ENCODE data around the gene POU2AF1.

POU2AF1 gene

DNA sequence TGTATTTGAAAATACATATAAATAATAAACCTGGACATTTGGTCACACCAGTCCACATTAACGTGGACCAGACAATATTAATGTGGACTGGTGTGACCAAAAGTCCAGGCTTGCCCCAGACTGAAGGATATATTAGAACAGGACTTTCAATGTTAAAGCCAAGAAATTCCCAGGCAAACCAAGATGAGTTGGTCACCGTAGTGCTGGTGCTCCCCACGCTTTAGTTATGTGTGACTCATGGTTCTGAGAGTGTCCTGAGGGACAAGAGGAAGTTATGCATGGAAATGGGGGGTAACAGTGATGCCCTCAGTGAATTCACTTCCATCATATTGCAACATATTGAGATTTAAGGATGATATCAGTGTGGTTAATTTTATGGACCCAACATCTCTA, 31.4 kb downstream of the POU2AF1 start:
- no peak for DNase-seq (ENCODE audit: low read depth in 2 of 2, low spot score in 1 of 2)

DNA sequence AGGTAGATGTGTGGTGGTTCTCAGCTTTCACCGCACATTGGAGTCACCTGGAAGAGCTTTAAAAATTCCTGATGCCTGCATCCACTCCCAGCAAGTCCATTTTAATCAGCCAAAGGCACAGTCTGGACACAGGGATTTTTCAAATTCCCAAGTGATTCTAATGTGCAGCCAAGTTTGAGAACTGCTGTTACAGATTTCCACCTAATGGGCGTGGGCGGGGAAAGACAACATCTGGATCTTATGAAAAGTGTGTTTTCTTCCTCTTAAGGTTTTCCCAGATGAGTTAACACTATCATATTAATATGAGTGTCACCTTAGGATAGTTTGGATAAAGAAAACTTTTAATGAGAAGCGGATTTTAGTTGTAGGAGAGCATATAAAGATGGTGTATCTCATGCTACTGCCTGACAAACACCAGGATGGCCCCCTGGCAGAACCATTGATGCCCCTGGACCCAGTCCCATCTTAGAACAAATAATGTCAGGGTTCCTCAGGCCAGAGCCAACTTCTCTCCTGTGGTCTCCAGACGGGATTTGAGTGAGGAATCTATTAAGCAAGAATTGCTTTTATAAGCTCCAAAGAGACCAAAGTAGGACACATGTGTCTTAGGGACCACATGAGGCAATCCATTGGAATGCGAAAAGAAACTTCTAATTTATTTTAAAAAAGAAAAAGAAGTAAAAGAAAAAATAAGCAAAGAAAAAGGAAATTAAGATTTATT, 31.9 kb downstream of the POU2AF1 start:
- no peak for DNase-seq (ENCODE audit: low read depth in 2 of 2, low spot score in 1 of 2)

DNA sequence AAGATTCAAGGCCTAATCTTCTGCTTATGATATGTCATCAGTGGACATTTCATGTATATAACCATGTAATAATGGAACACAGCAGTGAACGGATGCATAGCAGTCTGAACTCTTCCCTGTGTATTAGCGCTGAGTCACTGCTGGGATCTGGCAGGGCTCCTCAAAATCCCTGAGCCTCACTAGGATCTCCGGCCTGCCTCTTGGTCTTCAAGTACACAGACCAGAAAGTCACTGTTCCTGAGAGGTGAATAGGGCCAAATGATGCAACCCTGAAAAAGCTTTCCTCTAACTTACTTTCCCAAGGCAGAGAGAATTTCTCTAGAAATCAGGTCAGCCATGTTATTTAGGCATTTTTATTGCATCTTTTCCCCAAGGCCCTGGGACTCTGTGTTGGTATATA, 35.0 kb downstream of the POU2AF1 start:
- no peak for DNase-seq (ENCODE audit: low read depth in 2 of 2, low spot score in 1 of 2)

DNA sequence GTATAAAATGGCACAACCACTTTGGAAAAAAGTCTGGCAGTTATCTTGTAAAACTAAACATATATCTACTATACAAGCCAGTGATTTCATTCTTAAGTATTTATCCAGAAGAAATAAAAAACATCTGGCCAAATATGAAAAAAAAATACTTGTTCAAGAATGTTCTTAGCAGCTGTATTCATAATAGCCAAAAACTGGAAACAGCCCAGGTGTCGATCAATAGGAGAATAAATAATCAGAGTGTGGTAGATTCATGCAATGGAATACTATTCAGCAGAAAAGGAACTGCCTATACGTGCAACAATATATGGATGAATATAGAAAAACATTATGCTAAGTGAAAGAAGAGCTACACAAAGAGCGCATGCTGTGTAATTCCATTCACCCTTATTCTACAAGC, 36.7 kb downstream of the POU2AF1 start:
- no peak for DNase-seq (ENCODE audit: low read depth in 2 of 2, low spot score in 1 of 2)

DNA sequence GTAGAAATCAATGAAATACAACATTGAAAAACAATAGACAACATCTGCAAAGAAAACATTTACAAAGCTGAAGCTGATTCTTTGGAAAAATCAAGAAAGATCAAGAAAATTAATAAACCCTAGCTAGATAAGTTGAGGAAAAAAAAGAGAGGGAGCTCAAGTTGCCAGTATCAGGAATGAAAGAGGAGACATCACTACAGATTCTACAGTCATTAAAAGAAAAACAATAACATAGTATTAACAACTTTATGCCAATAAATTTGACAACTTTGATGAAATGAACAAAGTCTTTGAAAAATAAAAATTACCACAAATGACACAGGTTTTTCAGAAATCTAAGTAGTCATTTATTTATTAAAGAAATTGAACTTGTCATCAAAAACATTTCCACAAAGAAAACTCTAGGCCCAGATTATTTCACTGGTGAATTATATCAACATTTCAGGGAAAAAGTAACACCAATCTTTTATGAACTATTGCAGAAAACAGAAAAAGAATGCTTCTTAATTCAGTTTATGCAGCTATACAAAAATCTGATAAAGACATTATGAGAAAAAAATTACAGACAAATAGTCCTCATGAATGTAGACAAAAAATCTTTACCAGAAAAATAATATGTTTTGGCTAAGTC, 39.2 kb downstream of the POU2AF1 start:
- DNase-seq (ENCODE audit: low read depth in 2 of 2, low spot score in 1 of 2), result no peak

DNA sequence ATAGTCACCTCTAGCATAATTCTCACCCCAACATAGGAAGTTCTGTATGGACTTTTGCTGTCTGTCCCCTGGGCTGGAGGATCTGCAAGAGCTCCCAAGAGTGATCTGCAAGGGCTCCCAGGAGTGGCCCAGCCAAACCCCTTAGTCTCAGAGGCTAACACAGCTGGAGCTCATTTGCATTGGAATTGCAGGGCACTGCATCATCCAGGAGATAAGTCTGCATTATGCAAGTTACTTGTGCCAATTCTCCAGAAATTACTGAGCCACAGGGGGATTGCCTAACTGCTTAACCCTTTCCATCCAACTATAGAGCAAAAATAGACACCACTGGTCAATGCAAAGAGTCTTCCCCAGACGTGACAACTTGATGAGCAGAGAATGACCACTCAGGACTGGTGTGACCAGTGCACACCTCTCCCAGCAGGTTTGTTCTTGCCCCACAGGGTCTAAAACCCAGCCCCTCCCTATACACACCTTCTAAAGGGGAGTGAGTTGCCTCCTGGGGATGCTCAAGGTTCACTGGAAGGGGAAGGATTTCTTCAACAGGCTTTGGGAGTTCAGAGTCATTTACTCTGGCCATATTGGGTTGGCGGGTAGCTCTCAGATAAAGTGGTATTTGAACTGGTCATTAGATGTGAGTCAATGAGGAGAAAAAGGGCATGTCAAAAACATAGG, 42.4 kb downstream of the POU2AF1 start:
- no peak for DNase-seq (ENCODE audit: low read depth in 2 of 2, low spot score in 1 of 2)

DNA sequence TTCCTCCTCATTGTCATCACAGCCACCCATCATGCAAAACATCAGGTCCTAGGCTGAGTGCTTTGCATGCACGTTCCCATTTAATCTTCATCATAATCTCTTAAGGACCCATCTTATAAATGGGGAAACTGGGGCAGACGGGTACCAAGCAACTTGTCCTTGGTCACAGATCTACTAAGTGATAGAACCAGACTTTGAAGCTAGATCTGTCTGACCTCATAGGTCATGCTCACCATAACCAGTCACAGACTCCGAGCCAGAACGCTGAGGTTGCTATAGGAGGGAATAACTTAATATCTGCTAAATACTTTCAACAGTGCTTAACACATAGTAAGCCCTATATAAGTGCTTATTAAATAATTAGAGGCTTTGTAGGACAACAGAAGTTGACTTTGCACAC, 43.0 kb downstream of the POU2AF1 start:
- no peak for DNase-seq (ENCODE audit: low read depth in 2 of 2, low spot score in 1 of 2)

DNA sequence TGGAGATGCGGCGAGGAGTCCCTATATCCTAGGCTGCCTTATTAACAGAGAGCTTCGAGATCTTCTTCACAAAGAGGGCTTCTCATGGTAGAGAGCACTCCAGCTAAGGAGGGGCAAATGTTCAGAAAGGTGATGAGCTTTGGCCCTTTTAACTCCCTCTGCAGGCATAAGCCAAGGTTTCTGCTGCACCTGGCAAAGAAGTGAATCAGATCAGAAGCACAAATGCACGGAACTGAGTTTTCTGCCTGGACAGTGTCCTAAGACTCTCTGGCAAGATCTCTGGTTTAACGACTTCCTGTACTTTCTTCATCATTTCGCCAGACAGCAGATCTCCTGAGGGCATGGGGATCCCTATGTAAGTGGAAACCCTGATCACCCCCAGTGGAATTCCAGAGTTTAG, 43.5 kb downstream of the POU2AF1 start:
- DNase-seq (ENCODE audit: low read depth in 2 of 2, low spot score in 1 of 2), result no peak

DNA sequence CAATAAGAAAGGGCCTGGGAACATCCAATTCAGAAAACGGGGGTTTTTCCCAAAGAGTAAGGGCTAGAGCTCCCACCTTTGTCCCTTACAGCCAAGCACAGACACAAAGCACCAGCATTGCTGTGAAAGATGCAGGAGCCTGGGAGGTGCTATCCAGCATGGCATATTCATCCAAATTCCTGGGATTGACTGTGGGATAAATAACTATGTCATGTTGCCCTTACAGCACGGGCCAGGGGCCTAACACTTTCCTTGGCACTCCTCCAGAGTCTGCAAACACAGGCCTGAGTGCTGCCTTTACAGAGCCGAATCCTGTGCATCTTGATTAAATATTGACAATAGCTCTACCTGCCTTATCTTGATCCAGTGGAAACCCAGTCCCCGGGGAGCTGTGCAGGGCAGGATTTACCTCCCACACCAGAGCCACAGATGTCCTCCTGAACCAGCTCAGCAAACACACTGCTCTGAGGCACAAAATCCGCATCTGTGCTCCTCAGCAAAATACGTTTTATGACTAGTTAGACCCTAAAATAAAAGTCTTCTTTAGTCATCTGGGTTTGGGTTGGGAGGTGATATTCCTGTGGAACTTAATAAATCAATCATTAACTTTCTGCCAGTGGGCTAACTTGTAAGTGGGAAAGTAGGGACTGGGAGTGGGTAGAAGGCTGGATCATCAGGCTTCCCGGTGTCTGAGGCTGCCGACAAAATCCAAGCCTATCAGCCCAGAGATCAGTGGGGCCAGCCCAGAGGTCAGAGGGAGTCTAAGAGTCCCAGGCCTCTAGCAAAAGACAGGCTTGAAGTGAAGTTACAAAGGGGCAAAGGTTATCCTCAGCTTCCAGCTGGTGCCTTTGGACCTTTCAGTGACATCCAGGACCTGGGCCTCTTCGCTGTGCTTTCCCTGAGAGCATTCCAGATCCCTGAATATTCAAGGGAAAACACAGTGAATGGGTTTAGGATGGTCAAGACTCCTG, 44.3 kb downstream of the POU2AF1 start:
- no peak for DNase-seq (ENCODE audit: low read depth in 2 of 2, low spot score in 1 of 2)

DNA sequence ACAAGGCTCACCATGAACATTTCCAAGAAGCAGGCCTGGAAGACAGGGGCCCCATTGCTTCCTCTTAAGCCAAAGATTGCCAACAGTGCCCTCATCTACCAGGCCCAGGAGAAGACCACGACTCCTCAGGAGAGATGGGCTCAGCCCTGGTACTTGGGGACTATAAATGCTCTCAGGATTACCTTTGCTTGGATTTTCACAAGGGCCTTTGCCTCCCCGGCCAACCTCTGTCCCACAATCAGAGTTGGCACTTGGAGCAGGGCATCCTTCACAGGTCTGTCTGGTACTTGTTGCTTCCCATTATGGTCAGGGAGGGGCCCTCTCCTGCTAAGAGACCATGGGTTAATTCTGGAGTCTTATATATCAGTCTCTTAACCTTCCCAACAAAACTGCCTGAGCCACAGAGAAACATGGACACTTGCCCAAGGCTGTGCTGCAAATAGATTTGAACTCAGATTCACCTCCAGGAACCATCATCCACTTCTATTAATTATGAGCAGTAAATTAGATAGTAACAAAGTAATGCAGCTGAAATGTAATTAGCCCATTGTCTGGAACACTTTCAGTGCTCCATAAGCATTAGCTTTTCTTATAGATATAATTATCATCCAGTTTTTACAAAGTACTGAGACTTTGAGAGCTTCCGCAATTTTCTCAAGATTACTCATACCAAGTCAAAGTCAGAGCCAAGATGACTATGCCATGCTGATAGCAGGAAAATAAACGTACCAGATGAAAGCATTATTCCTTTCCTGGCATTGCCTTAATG, 47.2 kb downstream of the POU2AF1 start:
- DNase-seq (ENCODE audit: low read depth in 2 of 2, low spot score in 1 of 2), result no peak

DNA sequence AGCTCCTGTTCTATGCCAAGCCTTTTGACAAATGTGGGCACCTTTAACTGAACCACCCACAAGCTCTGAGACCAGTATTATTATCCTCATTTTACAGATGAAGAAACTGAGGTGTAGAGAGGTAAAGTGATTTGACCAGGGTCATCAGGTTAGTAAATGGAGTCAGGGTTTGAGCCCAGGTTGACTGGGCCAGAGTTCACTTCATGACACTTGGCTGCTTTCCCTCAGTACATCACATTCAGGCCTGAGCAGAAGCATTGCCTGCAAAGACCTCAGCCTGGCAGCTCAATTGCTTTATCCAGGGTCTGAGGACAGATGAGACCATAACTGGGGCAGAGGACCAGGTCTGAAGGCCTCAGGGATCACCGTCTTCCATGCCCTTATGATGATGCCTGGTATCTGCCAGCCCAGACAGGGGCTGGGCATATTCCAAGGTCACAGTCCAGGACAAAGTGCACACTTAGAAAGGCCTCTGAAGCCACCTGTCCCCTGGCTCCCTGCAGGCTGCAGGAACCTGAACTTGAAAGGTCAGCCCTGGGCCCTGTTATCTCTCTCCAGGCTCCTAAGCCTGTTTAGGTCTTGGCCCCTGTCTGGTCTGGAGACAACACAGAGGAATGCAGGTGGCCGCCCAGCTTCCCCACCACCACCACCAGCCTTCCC, 48.7 kb downstream of the POU2AF1 start:
- no peak for DNase-seq (ENCODE audit: low read depth in 2 of 2, low spot score in 1 of 2)

DNA sequence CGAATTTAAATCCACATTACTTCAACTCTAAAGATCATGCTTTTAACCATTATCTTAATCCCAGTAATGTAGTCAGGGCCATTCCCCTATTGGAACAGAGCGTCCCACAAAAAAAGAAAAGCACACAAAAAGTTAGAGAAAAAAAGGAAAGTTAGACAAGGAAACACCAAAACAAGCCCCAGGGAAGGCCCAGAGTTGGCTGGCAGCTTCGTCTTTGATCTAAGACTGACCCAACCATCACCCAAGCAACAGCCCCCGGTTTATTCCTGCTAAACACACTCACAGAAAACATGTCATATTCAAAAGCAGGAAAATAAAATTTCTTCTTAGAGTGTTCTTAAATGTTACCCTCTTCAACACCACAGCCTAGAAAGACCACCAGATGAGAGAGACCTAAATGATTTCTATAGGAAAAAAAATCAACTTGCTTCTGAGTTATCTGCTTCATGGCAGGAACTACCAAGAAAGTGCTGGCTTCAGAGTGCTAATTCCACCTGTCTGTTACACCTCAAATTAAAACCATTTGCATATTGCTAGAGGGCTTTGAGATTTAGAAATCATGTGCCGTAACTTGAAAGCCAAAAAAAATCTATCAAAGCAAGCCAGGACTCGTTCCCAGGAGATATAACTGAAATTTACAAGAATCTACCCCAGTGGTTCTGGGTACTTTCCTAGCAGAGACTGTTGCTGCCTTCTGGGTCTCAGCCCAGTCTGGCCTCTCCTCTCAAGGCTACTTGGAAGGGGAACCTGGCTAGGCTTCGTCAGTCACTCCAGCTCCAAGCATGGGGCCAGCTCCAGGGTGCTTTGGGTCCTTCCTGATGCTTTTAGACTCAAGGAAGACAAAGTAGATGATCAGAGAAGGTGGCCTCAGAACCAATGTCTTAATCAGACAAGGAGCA, 49.5 kb downstream of the POU2AF1 start:
- DNase-seq (ENCODE audit: low read depth in 2 of 2, low spot score in 1 of 2), result no peak

DNA sequence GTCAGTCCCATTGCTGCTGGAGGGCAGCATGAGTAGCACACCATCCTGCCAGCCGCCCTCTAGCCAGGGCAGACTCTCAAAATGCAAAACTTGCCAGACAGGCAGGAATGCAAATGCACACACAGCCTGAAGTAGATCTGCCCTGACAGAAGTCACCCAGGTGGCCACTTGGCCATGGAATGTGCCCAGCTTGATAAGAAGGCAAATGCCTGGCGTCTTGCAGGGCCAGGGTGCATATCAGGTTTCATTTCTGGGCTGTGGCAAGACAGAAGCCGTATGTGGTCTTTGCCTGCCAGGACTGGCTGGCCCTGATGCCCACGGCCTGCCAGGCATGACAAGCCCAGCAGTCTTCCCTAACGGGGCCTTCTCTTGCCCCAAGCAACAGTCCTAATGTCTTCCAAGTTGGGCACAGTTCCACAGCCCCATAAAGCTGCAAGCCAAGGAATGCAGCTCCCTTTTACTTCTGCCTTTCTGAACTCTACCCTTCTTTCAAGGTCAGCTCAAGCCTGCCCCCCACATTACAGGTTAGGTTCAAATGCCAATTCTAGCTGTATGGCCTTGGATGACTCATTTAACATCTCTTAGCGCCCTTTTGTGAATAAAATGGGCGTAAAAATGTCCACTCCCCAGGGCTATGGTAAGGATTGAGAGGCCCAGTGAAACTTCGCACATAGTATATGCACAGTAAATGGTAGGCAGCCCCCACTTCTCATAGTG, 51.0 kb downstream of the POU2AF1 start:
- no peak for DNase-seq (ENCODE audit: low read depth in 2 of 2, low spot score in 1 of 2)

DNA sequence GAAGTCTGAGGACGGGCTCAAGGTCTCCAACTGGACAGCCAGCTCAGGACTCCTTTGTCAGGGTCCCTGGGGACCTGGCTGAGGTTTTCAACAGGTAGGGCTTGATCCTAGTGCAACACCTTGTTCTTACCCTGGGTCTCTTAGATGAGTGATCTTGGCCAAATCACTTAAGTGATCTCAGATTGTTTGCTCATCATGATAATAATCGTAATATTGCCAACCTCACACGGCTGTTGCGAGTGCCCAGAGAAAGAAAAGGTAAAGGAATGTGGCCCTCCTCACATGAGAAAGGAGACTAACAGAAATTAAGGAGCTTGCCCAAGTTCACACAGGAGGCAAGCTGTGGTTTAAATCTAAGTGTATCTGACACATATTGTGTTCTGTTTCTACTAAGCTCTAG, 52.3 kb downstream of the POU2AF1 start:
- no peak for DNase-seq (ENCODE audit: low read depth in 2 of 2, low spot score in 1 of 2)

DNA sequence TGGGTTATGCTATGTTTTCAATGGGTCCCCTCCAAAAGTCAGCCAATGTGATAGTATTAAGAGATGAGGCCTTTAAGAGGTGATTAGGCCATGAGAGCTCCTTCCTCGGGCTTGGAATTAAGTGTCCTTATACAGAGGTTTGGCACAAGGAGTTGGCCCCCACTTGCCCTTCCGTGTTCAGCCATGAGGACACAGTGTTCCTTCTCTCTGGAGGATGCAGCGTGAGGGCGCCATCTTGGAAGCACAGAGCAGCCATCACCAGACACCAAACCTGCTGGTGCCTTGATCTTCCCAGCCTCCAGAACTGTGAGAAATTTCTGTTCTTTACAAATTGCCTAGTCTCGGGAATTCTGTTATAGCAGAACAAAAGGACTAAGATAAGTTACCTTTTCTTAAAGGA, 53.8 kb downstream of the POU2AF1 start:
- DNase-seq (ENCODE audit: low read depth in 2 of 2, low spot score in 1 of 2), result no peak

DNA sequence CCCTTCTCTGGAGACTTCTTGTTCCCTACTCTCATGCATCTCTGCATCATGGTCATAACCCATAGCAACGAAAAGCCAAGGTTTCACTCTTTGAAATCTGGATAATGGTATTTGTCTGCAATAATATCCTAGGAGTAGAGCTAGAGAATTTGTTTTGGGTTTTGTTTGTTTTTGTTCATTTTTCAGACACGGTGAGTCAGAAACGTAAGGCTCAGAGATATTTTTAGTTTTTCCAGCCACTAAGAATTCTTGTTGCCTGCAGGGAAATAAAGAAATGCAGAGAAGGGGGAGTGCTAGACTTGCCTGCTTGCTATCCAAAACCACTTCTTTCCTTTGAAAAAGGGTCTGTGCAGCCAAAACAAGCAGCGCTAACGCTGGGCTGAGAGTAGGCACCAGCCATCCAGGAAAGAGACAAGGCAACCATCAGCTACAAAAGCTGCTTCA, 54.8 kb downstream of the POU2AF1 start:
- DNase-seq (ENCODE audit: low read depth in 2 of 2, low spot score in 1 of 2), result no peak

DNA sequence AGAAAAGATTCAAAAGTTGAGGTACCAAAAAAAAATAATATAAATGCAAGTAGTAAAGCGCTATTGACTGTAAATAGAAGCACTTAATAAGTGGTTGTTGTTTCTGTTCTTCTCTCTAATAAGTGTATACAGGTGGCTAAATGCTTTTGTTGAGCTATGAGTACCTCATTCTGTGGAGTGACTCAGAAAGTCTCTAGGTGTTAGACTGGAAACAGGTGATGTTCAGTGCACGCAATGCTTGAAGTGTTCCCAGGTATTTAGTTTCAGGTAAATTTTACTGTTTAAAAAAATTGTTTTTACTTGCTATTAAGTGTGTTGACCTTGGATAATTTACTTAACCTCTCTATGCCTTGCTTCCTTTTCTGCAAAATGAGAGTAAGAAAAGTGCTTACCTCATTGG, 56.5 kb downstream of the POU2AF1 start:
- DNase-seq (ENCODE audit: low read depth in 2 of 2, low spot score in 1 of 2), result no peak

Measured in stimulated activated CD8-positive, alpha-beta memory T cell treated with anti-CD3 and anti-CD28 coated beads, Interleukin-4, amount 100 ng/mL, for 1 hour (primary cell).